ENCODE measurements around the gene ITK.
"Not testable (repeated sequence)": the region's sequence is repeated elsewhere in the genome, so short reads cannot be mapped to it uniquely, and the experiment has no call there.

Gene ITK

GRCh38 chr5:157213527-157214243 lies 33.0 kb downstream of the ITK start:
- DNase-seq = no peak

- DNase-seq = no peak
Observed at GRCh38 chr5:157214415-157214814, 33.8 kb downstream of the ITK start.

DNA sequence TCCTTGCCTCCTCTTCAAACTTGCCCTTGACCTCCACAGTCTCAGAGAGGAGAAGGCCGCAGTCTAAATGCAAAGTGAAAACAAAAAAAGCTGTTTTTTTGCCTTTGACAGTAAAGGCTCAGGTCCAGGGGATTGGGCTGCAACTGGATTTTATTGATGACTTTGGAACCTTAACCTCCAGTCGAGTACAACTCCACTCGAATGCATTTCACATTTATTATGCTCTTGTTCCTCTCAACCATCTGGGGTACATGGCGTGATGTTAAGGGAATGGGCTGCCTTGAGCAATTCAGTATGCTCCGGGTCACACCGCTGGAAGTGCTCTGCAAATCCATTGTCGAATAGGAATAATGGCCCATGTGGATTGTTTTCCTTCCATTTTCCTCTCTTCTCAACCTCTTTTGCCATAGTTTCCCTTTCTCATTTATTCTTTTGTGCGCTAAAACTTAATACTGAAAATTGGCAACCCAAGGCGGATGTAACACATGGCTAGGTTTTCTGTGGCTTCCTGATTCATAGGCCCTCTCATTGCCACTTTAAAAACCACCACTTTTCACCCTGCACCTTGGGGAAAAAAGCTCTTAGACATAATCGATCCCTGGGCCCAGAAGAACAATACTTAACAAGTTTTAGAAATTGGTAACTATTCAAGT lies 34.3 kb downstream of the ITK start:
- no peak for DNase-seq

- no peak for DNase-seq
Observed at GRCh38 chr5:157215514-157216167, 35.0 kb downstream of the ITK start.

- DNase-seq = no peak
Observed at GRCh38 chr5:157216391-157217142, 35.9 kb downstream of the ITK start.

GRCh38 chr5:157217289-157218024 lies 36.8 kb downstream of the ITK start:
- DNase-seq = no peak

- no peak for DNase-seq
Observed at GRCh38 chr5:157219491-157220271, 39.0 kb downstream of the ITK start.

- DNase-seq = no peak
Observed at GRCh38 chr5:157221959-157222358, 41.3 kb downstream of the ITK start.

- DNase-seq = no peak
Observed at GRCh38 chr5:157222506-157223230, 42.0 kb downstream of the ITK start.

DNA sequence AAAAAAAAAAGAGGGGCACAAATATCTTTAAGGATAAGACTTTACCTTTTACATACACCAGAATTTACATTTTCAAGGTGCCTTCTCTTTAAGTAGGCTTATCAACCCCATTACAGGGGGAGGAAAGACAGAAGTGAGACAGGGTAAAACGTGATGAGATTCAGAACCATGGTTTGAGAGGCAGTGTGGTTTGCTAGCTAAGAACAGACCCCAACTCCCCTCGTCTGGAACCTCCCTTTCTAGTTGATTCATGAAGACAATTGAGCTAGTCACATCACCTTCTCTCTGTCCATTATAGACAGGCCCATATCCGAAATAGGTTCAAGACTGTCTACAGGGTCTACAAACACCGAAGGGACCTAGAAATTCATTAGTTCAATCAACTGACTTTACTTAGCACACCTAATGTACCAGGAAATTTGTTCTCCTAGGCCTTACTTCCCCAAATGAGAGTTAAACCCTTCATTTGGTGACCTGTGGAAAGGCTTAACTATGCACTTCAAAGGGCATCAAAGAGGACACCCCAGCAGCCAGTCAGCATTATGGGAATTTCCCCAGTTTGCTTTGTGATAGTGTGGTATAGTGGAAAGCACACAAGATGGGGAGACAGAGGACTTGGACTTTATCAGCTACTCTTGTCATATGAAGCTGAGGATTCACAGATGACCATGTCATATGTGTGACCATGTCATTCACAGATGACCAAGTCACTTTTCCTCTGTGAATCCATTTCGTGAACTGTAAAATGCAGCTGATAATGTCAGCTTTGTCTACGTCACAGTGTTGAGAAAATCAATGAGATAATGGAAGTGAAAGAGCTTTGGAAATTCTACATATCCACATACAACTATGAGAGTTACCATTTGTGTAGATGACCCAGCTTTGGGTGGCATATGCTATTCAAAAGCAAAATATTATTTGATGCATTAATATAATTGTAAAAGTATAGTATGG lies 45.1 kb downstream of the ITK start:
- DNase-seq = no peak

- DNase-seq = no peak
Observed at GRCh38 chr5:157230610-157231009, 50.0 kb downstream of the ITK start.

DNA sequence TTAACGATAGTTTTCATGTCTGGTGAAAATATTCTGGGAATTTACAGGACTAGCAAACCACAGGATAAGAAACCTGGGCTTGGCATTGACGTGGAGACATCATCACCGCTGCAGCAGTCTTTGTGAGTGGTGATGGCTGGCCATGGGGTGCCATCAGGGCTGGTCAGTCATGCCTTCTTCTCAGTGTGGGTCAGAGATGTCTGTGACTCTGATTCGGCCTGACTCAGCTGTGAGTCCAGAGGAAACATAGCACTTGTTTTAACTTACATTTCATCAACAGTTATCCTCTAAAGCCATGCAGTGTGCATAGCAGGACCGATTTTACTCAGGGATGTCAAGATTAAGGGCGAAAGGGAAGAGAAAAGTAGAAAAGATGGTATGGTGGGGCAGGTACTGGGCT lies 52.1 kb downstream of the ITK start:
- no peak for DNase-seq

GRCh38 chr5:157233515-157233914 lies 52.9 kb downstream of the ITK start:
- DNase-seq = no peak

DNA sequence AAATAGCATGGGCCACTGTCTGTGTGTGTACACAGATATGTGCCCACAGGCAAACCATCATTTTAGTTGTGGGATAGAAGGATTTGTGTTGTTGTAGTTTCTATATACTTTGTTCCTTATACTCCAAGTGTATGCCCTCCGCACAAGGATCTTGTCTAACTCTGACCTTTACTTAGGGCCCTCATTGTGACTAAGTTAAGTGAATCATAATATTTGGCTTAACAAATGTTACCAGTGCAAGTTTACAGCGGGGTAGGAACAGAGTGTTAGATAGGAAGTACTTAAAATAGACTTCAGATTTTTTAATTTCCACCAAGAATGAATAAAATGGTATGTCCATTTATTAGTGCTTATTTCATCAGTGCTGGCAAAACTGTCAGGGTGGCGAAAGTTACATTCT lies 55.8 kb downstream of the ITK start:
- no peak for DNase-seq

DNA sequence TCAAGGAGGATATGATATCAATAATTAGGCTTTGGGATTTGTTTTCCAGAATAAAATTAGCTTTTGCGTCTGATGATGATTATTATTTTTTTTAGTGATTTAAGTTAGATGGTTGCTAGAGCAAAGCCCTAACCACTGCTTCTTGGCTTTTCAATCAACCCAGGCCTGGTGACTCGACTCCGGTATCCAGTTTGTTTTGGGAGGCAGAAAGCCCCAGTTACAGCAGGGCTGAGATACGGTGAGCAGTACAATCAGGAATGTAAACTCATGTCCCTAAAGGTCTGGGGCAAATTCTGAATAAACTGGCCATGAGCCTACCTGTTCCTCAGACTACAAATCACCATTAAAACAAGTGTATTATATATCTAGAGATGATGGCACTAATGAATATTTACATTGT lies 60.8 kb downstream of the ITK start:
- DNase-seq = no peak

DNA sequence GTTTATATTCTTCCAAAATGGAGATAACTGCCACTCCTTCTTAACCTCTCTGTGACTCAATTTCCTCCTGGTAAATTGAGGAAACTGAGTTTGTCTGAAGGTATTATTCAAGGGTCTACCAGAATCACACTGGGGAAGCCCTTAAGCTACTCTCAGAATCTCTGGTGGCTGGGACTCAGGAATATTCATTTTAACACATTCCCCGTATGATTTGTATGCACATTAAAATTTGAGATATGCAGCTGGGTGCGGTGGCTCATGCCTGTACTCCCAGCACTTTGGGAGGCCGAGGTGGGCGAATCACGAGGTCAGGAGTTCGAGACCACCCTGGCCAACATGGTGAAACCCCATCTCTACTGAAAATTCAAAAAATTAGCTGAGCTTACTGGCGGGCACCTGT lies 64.1 kb downstream of the ITK start:
- DNase-seq = not testable (repeated sequence)

GRCh38 chr5:157245476-157245875 lies 64.8 kb downstream of the ITK start:
- no peak for DNase-seq

DNA sequence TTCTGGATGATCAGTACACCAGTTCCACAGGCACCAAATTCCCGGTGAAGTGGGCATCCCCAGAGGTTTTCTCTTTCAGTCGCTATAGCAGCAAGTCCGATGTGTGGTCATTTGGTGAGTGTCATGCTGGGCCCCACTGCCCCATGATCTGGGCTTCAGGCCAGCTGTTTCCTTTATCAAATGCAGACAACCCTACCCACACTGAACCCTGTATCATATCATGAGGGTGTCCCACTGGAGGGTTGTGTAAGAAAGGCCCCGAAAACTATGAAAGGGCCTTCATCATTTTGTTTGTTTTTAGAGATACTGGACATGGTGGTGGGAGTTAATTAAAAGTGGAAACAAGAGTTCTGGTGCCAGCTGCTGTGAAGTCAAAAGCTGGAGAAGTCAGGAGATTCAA lies 65.2 kb downstream of the ITK start:
- DNase-seq = no peak

DNA sequence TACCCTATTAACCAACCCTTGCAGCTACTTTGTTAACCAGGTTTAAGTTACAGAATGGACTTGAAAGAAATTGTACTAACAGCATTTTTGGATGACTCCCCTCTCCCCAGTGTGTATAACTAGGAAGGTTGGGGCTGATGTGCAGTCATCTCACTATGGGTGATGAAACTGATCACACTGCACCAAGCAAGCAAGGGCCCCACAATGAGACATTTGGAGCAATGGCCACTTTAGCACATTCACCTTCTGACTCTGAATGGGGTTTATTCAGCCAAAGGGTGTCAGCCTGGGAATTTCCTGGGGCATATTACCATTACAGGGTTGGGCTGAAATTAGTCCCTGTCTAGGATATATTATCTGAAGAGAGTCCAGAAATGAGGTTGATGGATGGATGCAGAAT lies 66.6 kb downstream of the ITK start:
- DNase-seq = no peak

GRCh38 chr5:157248821-157249470 lies 68.3 kb downstream of the ITK start:
- no peak for DNase-seq
